HG03095 (cell line): Measurements from ENCODE around the gene CCS.
"Not testable (repeated sequence)": the region's sequence is repeated elsewhere in the genome, so short reads cannot be mapped to it uniquely, and the experiment has no call there.

Experiments
- ATAC-seq: cut with Tn5 transposase; IDR thresholded peaks from one replicate; pipeline ENCODE4 v1.9.1; 2021; ENCODE audit warnings: moderate library complexity; ENCODE audit not compliant: unreplicated experiment

The CCS gene

GRCh38 chr11:66625041-66625751 is 32.2 kb downstream of the CCS start:
- ATAC-seq, result no peak

- ATAC-seq, result no peak
These were observed 32.8 kb downstream of the CCS start for GRCh38 chr11:66625752-66626149.

GRCh38 chr11:66626382-66626781 is 33.4 kb downstream of the CCS start:
- no peak for ATAC-seq

GRCh38 chr11:66626926-66627325 is 33.9 kb downstream of the CCS start:
- no peak for ATAC-seq

- ATAC-seq, result no peak
These were observed 35.1 kb downstream of the CCS start for GRCh38 chr11:66628061-66628603.

GRCh38 chr11:66629356-66629755 is 36.4 kb downstream of the CCS start:
- no peak for ATAC-seq

GRCh38 chr11:66631883-66632282 is 38.9 kb downstream of the CCS start:
- ATAC-seq, result no peak

GRCh38 chr11:66632952-66633351 is 40.0 kb downstream of the CCS start:
- ATAC-seq, result no peak

GRCh38 chr11:66636411-66636810 is 43.4 kb downstream of the CCS start:
- no peak for ATAC-seq

GRCh38 chr11:66637557-66638176 is 44.7 kb downstream of the CCS start:
- no peak for ATAC-seq

- peak; percentile 88 for ATAC-seq
These were observed 45.4 kb downstream of the CCS start, which contains the start of gene RBM4 for GRCh38 chr11:66638177-66639065. TSS of gene RBM4 (plus strand) at chr11:66638703. CDS start at chr11:66639712, 1,009 bp downstream.

- ATAC-seq, result no peak
These were observed 46.3 kb downstream of the CCS start for GRCh38 chr11:66639066-66639813.

- not testable (repeated sequence) for ATAC-seq
These were observed 46.9 kb downstream of the CCS start for GRCh38 chr11:66639814-66640340.

- no peak for ATAC-seq
These were observed 48.8 kb downstream of the CCS start for GRCh38 chr11:66641834-66642233.

- ATAC-seq, result no peak
These were observed 50.9 kb downstream of the CCS start for GRCh38 chr11:66643745-66644437.

GRCh38 chr11:66646828-66647227 is 53.8 kb downstream of the CCS start:
- no peak for ATAC-seq

- ATAC-seq, result no peak
These were observed 56.9 kb downstream of the CCS start for GRCh38 chr11:66649903-66650302.

GRCh38 chr11:66651016-66651415 is 58.0 kb downstream of the CCS start:
- no peak for ATAC-seq

- no peak for ATAC-seq
These were observed 59.7 kb downstream of the CCS start for GRCh38 chr11:66652651-66653050.

GRCh38 chr11:66653123-66653522 is 60.1 kb downstream of the CCS start:
- ATAC-seq, result no peak
